HepG2 (cell line): ENCODE results near the gene TADA3. TPM values are rescaled to one million over a fixed set of nuclear protein-coding genes. Genes with fewer than 3 reads are reported as not detected.

Source experiments
- AHR ChIP-seq: IDR thresholded peaks from 2 replicates; pipeline ENCODE4 v1.6.1; 2018; ENCODE audit warnings: missing genetic modification reagents, missing compliant biosample characterization
- CHD2 ChIP-seq: IDR thresholded peaks from 2 replicates; pipeline ENCODE4 v1.6.1; 2011; ENCODE audit warnings: low read depth, low read length, improper control_type of control experiment
- HCFC1 ChIP-seq: fragments of 150-350 bp; IDR thresholded peaks from 2 replicates; pipeline ENCODE4 v1.6.1; 2014; ENCODE audit warnings: low read depth, low read length
- HIVEP1 ChIP-seq: sonication (generic); formaldehyde crosslinking; IDR thresholded peaks from 2 replicates; pipeline ENCODE4 v1.4.0; 2020; ENCODE audit warnings: mild to moderate bottlenecking, missing genetic modification reagents
- HMGA1 ChIP-seq: sonication (generic); formaldehyde crosslinking; conservative IDR thresholded peaks from 2 replicates; pipeline ENCODE4 v1.4.0; 2020; ENCODE audit warnings: missing genetic modification reagents
- NCOA5 ChIP-seq: sonication (generic); formaldehyde crosslinking; IDR thresholded peaks from 2 replicates; pipeline ENCODE4 v1.4.0; 2020; ENCODE audit warnings: missing genetic modification reagents
- RAD51 ChIP-seq: fragments of 450-650 bp; IDR thresholded peaks from 2 replicates; pipeline ENCODE4 v1.6.1; 2016; ENCODE audit warnings: borderline replicate concordance
- RARG ChIP-seq: sonication (generic); formaldehyde crosslinking; IDR thresholded peaks from 2 replicates; pipeline ENCODE4 v1.4.0; 2020; ENCODE audit warnings: low read depth, mild to moderate bottlenecking, missing genetic modification reagents
- RBAK ChIP-seq: sonication (generic); formaldehyde crosslinking; IDR thresholded peaks from 2 replicates; pipeline ENCODE4 v1.5.1; 2020; ENCODE audit warnings: mild to moderate bottlenecking, missing genetic modification reagents
- RBM39 ChIP-seq: fragments of 200-400 bp; formaldehyde crosslinking; IDR thresholded peaks from one replicate; pipeline ENCODE4 v1.6.1; 2018; ENCODE audit warnings: antibody characterized with exemption, mild to moderate bottlenecking, low read depth, low read length; ENCODE audit not compliant: poor library complexity, severe bottlenecking
- SCMH1 ChIP-seq: sonication (generic); formaldehyde crosslinking; IDR thresholded peaks from 2 replicates; pipeline ENCODE4 v1.9.0; 2021; ENCODE audit warnings: missing genetic modification reagents, mild to moderate bottlenecking, borderline replicate concordance
- SETDB1 ChIP-seq: sonication (generic); formaldehyde crosslinking; IDR thresholded peaks from 2 replicates; pipeline ENCODE4 v1.5.1; 2020; ENCODE audit warnings: missing genetic modification reagents, mild to moderate bottlenecking, borderline replicate concordance
- ZFP37 ChIP-seq: sonication (generic); formaldehyde crosslinking; IDR thresholded peaks from 2 replicates; pipeline ENCODE4 v1.4.0; 2020; ENCODE audit warnings: missing genetic modification reagents, borderline replicate concordance
- ZNF432 ChIP-seq: sonication (generic); formaldehyde crosslinking; IDR thresholded peaks from 2 replicates; pipeline ENCODE4 v1.5.0; 2020; ENCODE audit warnings: missing genetic modification reagents, mild to moderate bottlenecking, borderline replicate concordance
- ZNF724P ChIP-seq: sonication (generic); formaldehyde crosslinking; IDR thresholded peaks from 2 replicates; pipeline ENCODE4 v1.8.0; 2022; ENCODE audit warnings: missing genetic modification reagents, borderline replicate concordance
- polyA plus RNA-seq, 8 experiments: library from polyadenylated mRNA; depleted of rRNA in 3 of 8; stranded (reverse) in 7 of 8; unstranded in 1 of 8; fragments of >200 nt; fragmentation: Illumina TruSeq in 4 of 8; extraction: Trizol in 4 of 8; gene quantifications; 2 replicates each; pipeline versions ENCODE4 v1.2.1 to v1.2.3, GENCODE V29; 2011 to 2016; ENCODE audit warnings: low read depth in 4 of 8, missing spikeins in 1 of 8, mixed read lengths in 1 of 8; ENCODE audit not compliant: insufficient read depth in 1 of 8
- total RNA-seq, 5 experiments: library from RNA; depleted of rRNA; stranded (reverse); fragments of >200 nt; fragmentation: Illumina TruSeq; extraction: Trizol; gene quantifications; 2 replicates each; pipeline ENCODE4 v1.2.3, GENCODE V29; 2016; ENCODE audit warnings: low read depth in 1 of 5
- TF ChIP-seq, protein P1 (sequence below): fragments of 450-650 bp; IDR thresholded peaks from 2 replicates; pipeline ENCODE4 v1.6.1; 2017; ENCODE audit warnings: mild to moderate bottlenecking
- TF ChIP-seq, protein P2 (sequence below), 2 experiments: sonication (generic) in 1 of 2; formaldehyde crosslinking in 1 of 2; IDR thresholded peaks; 2 replicates each; pipeline versions ENCODE4 v1.5.1 to v1.6.1; 2011 to 2020; ENCODE audit warnings: borderline replicate concordance in 1 of 2, low read depth in 1 of 2, low read length in 1 of 2, mild to moderate bottlenecking in 1 of 2, missing genetic modification reagents in 1 of 2, moderate library complexity in 1 of 2
- TF ChIP-seq, protein P3 (sequence below): sonication (generic); formaldehyde crosslinking; IDR thresholded peaks from 2 replicates; pipeline ENCODE4 v1.5.0; 2020; ENCODE audit warnings: mild to moderate bottlenecking, missing genetic modification reagents
- TF ChIP-seq, protein P4 (sequence below): sonication (generic); formaldehyde crosslinking; IDR thresholded peaks from 2 replicates; pipeline ENCODE4 v1.4.0; 2020; ENCODE audit warnings: mild to moderate bottlenecking, missing genetic modification reagents

TADA3 gene
- total and polyA plus RNA-seq, 2 of the 13 experiments (the other 11 are each of a cell fraction or from before 2014, with no cell fraction given) = 32.1 to 37.1 TPM

DNA sequence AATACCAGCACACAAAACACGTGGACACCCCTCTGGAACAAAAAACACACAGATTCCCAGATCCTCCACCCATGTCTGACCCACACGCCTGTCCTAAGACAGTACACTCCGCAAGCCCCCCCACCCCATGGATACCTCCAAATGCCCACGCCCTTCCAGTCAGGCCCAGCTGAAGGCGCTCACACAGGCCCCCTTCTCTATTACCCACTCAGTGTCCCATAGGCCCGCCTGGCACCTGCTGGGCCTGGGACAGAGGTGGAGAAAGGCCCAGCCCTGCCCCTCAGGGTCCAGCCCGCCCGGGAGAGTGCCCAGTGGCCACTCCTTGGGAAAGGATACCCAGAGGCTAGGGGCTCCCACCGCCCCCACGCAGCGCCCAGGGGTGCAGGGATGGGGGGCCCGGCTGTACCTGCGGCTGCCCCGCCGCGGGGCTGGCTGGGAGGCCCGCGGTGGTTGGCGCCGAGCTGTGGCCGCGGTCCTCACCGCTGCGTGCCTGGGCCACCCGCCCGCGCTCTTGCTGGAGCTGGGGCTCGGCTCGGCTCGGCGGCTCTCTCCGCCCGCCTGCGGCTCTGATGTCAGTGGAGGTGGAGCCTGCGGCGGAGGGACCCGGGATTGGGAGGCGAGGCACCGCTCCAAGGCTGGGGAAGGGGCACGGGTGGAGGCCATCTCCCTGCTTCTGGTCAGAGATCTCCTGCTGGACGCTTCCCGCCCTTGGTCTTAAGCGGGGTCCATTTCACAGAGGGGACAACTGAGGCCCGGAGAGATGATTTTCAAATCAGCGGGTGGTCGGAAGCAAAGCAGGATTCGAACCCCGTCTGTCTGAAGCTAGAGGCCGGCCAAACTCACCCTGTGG, 22.6 kb downstream of the TADA3 start, which contains the start of gene CAMK1 (continued):
- TF ChIP-seq, protein P1, sequence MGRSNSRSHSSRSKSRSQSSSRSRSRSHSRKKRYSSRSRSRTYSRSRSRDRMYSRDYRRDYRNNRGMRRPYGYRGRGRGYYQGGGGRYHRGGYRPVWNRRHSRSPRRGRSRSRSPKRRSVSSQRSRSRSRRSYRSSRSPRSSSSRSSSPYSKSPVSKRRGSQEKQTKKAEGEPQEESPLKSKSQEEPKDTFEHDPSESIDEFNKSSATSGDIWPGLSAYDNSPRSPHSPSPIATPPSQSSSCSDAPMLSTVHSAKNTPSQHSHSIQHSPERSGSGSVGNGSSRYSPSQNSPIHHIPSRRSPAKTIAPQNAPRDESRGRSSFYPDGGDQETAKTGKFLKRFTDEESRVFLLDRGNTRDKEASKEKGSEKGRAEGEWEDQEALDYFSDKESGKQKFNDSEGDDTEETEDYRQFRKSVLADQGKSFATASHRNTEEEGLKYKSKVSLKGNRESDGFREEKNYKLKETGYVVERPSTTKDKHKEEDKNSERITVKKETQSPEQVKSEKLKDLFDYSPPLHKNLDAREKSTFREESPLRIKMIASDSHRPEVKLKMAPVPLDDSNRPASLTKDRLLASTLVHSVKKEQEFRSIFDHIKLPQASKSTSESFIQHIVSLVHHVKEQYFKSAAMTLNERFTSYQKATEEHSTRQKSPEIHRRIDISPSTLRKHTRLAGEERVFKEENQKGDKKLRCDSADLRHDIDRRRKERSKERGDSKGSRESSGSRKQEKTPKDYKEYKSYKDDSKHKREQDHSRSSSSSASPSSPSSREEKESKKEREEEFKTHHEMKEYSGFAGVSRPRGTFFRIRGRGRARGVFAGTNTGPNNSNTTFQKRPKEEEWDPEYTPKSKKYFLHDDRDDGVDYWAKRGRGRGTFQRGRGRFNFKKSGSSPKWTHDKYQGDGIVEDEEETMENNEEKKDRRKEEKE = no peak
- no peak for TF ChIP-seq ZNF432 (CRISPR knock-in tag)
- no peak for TF ChIP-seq ZFP37 (CRISPR knock-in tag)
- no peak for TF ChIP-seq HMGA1 (CRISPR knock-in tag)
- no peak for TF ChIP-seq RARG (CRISPR knock-in tag)
- no peak for TF ChIP-seq HIVEP1 (CRISPR knock-in tag)
- no peak for TF ChIP-seq HCFC1
- TF ChIP-seq ZNF724P (CRISPR knock-in tag) = no peak
- no peak for TF ChIP-seq RBAK (CRISPR knock-in tag)
- TF ChIP-seq AHR (CRISPR knock-in tag) = no peak
- no peak for TF ChIP-seq RAD51
- TF ChIP-seq, protein P2, sequence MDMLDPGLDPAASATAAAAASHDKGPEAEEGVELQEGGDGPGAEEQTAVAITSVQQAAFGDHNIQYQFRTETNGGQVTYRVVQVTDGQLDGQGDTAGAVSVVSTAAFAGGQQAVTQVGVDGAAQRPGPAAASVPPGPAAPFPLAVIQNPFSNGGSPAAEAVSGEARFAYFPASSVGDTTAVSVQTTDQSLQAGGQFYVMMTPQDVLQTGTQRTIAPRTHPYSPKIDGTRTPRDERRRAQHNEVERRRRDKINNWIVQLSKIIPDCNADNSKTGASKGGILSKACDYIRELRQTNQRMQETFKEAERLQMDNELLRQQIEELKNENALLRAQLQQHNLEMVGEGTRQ (IDR thresholded peaks at IDR 0.05; ENCODE audit: low read depth, low read length) = no peak
- TF ChIP-seq, protein P2 (CRISPR knock-in tag; IDR thresholded peaks at IDR 0.05; ENCODE audit: borderline replicate concordance) = no peak
- no peak for TF ChIP-seq NCOA5 (CRISPR knock-in tag)
- no peak for TF ChIP-seq SETDB1 (CRISPR knock-in tag)
- TF ChIP-seq CHD2 = no peak
- TF ChIP-seq RBM39 = peak; percentile 78
- TF ChIP-seq, protein P3, sequence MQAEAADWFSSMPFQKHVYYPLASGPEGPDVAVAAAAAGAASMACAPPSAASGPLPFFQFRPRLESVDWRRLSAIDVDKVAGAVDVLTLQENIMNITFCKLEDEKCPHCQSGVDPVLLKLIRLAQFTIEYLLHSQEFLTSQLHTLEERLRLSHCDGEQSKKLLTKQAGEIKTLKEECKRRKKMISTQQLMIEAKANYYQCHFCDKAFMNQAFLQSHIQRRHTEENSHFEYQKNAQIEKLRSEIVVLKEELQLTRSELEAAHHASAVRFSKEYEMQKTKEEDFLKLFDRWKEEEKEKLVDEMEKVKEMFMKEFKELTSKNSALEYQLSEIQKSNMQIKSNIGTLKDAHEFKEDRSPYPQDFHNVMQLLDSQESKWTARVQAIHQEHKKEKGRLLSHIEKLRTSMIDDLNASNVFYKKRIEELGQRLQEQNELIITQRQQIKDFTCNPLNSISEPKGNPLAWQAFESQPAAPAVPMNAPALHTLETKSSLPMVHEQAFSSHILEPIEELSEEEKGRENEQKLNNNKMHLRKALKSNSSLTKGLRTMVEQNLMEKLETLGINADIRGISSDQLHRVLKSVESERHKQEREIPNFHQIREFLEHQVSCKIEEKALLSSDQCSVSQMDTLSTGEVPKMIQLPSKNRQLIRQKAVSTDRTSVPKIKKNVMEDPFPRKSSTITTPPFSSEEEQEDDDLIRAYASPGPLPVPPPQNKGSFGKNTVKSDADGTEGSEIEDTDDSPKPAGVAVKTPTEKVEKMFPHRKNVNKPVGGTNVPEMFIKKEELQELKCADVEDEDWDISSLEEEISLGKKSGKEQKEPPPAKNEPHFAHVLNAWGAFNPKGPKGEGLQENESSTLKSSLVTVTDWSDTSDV = no peak; the same call in 1 of the 2 replicates
- TF ChIP-seq, protein P4, sequence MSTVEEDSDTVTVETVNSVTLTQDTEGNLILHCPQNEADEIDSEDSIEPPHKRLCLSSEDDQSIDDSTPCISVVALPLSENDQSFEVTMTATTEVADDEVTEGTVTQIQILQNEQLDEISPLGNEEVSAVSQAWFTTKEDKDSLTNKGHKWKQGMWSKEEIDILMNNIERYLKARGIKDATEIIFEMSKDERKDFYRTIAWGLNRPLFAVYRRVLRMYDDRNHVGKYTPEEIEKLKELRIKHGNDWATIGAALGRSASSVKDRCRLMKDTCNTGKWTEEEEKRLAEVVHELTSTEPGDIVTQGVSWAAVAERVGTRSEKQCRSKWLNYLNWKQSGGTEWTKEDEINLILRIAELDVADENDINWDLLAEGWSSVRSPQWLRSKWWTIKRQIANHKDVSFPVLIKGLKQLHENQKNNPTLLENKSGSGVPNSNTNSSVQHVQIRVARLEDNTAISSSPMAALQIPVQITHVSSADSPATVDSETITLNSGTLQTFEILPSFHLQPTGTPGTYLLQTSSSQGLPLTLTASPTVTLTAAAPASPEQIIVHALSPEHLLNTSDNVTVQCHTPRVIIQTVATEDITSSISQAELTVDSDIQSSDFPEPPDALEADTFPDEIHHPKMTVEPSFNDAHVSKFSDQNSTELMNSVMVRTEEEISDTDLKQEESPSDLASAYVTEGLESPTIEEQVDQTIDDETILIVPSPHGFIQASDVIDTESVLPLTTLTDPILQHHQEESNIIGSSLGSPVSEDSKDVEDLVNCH (CRISPR knock-in tag) = no peak
- no peak for TF ChIP-seq SCMH1 (CRISPR knock-in tag)
